HG02884 (cell line): ENCODE measurements around the gene CORO6.

Experiments
- ATAC-seq: cut with Tn5 transposase; IDR thresholded peaks from one replicate; pipeline ENCODE4 v1.9.1; 2021; ENCODE audit warnings: mild to moderate bottlenecking, moderate library complexity; ENCODE audit not compliant: unreplicated experiment

The CORO6 gene

GRCh38 chr17:29567304-29567553, 55.5 kb downstream of the CORO6 start:
- ATAC-seq = no peak

- no peak for ATAC-seq
Observed at GRCh38 chr17:29566473-29567303, 56.0 kb downstream of the CORO6 start, which contains the start of gene ABHD15. Gene ABHD15, minus strand, starts transcription at chr17:29567037. Its CDS starts 71 bp downstream, at chr17:29566966.

GRCh38 chr17:29565643-29566472, 56.9 kb downstream of the CORO6 start:
- no peak for ATAC-seq
